Uterus (tissue), 2 donors: ENCODE measurements around the gene LIG3.

Experiments used
- CTCF ChIP-seq, 4 experiments: fragments of 200-600 bp in 2 of 4; fragments of 450-650 bp in 2 of 4; sonication (generic) in 2 of 4; IDR thresholded peaks; one replicate each; pipeline ENCODE4 v1.5.1; 2016 to 2019; ENCODE audit warnings: antibody characterized with exemption in 4 of 4, mild to moderate bottlenecking in 2 of 4, moderate library complexity in 1 of 4
- POLR2A ChIP-seq, 2 donors: fragments of 450-650 bp; IDR thresholded peaks; one replicate each; pipeline ENCODE4 v1.6.1; 2016; ENCODE audit warnings: antibody characterized with exemption in 2 of 2, mild to moderate bottlenecking in 1 of 2, moderate library complexity in 1 of 2

GRCh38 chr17:35025541-35025940 lies 45.2 kb downstream of the LIG3 start:
- TF ChIP-seq CTCF (IDR thresholded peaks at IDR 0.05) (no peak), POLR2A (IDR thresholded peaks at IDR 0.05) (no peak)
